Stimulated activated naive CD4-positive, alpha-beta T cell treated with Interleukin-2 at 50 U/mL for 16 hours (primary cell): Measurements from ENCODE around the gene RUSF1.
"Not testable (repeated sequence)": the region's sequence is repeated elsewhere in the genome, so short reads cannot be mapped to it uniquely, and the experiment has no call there.

ENCODE experiments used
- DNase-seq: peaks from one replicate; lab custom pipeline; 2025; lab: John Stamatoyannopoulos, UW

RUSF1 gene

GRCh38 chr16:31507929-31508705 lies at the start of gene RUSF1:
Gene RUSF1, minus strand, starts transcription at chr16:31508391. Its CDS starts 18 bp downstream, at chr16:31508373.
- DNase-seq = peak; percentile 84

- no peak for DNase-seq
Observed at GRCh38 chr16:31542763-31543162, 34.6 kb upstream of the RUSF1 start.

GRCh38 chr16:31539762-31540161 lies 31.6 kb upstream of the RUSF1 start:
- not testable (repeated sequence) for DNase-seq

- not testable (repeated sequence) for DNase-seq
Observed at GRCh38 chr16:31538243-31538598, 30.0 kb upstream of the RUSF1 start.

GRCh38 chr16:31537362-31538242 lies 29.4 kb upstream of the RUSF1 start:
- DNase-seq = no peak

GRCh38 chr16:31536804-31537361 lies 28.7 kb upstream of the RUSF1 start:
- no peak for DNase-seq

GRCh38 chr16:31535737-31536136 lies 27.5 kb upstream of the RUSF1 start:
- no peak for DNase-seq

- no peak for DNase-seq
Observed at GRCh38 chr16:31532896-31533295, 24.7 kb upstream of the RUSF1 start.

- no peak for DNase-seq
Observed at GRCh38 chr16:31532120-31532519, 23.9 kb upstream of the RUSF1 start.

- no peak for DNase-seq
Observed at GRCh38 chr16:31531096-31531495, 22.9 kb upstream of the RUSF1 start.

- no peak for DNase-seq
Observed at GRCh38 chr16:31530405-31530804, 22.2 kb upstream of the RUSF1 start.

GRCh38 chr16:31529937-31530312 lies 21.7 kb upstream of the RUSF1 start:
- DNase-seq = no peak

GRCh38 chr16:31529108-31529936 lies 21.1 kb upstream of the RUSF1 start:
- no peak for DNase-seq

- no peak for DNase-seq
Observed at GRCh38 chr16:31528523-31529107, 20.4 kb upstream of the RUSF1 start.

GRCh38 chr16:31527734-31528274 lies 19.6 kb upstream of the RUSF1 start, which contains the start of gene AHSP:
Gene AHSP, plus strand, starts transcription at chr16:31527900. Its CDS starts 240 bp downstream, at chr16:31528140.
- DNase-seq = no peak

- DNase-seq = no peak
Observed at GRCh38 chr16:31525113-31525512, 16.9 kb upstream of the RUSF1 start.

GRCh38 chr16:31523768-31524167 lies 15.6 kb upstream of the RUSF1 start:
- not testable (repeated sequence) for DNase-seq

- no peak for DNase-seq
Observed at GRCh38 chr16:31522071-31522470, 13.9 kb upstream of the RUSF1 start.

GRCh38 chr16:31521368-31521767 lies 13.2 kb upstream of the RUSF1 start:
- DNase-seq = no peak

- no peak for DNase-seq
Observed at GRCh38 chr16:31519759-31520431, 11.7 kb upstream of the RUSF1 start.
